ENCODE results near the gene BCO1.

The BCO1 gene

DNA sequence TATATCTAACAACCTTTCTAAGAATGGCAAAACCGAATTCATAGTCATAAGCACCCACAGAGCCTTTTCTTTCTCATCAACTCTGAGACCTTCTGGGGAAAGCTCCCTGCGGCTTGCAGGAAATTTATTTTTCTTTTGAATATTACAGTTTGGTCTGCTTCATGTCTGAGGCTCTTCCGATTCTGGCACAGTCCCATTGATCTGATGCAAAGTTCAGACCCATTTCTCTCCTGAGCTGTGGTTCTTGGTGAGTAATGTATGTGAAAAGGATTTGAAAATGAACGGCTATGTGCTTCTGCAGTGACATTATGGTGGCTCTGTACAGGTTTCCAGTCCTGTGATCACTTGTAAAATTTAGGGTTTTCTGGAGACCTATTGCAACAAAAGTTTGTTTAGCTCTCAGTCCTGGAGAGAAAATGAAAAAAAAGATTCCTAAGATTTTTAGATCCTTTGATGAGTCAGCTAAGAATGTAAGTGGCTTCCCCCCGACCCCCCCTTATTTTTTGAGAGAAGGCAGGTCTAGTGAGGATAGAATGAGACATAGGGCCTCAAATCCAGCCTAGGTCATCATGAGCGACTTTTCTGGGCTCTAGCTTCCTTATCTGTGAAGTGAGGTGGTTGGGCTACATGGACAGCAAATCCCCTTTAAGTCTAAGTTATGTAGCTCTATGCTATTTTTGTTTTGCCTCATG lies 80.9 kb downstream of the BCO1 start:
- no peak for DNase-seq

DNA sequence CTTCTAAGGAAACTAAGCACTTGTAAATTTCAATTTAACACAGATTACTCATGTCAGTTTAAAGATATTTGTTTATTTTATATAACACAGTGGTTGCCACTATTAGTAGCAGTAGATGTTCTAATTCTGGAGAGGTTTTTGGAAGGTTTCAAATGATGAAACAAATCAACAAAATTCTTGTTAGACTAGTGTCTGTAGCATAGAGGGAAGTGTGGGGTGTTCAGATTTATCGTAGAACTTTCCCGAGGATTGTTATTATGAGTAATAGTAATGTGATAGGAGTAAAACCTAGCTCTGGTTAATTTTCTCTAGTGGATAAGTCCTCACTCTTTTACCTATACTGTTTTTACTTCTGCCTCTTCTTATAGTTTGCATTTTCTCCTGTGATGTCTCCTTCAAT lies 82.5 kb downstream of the BCO1 start:
- DNase-seq: no peak

DNA sequence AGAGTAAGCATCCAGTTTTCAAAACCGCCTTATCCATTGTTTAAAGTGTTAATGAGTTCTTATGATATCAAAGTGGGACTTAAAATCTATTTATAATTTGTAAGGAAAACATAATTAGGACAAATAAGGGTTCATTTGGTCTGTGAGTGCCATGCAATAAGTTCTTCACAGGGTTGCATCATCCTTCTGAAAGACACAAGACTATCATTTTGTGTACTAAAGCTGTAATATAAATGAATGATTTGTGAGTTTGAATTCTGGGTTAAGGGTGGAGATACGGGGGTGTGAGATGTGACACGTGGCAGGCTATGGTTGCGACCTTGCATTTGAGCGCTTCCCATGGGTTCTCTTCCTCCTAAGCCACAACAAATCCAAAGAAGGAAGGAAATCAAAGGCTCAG lies 83.0 kb downstream of the BCO1 start:
- no peak for DNase-seq

DNA sequence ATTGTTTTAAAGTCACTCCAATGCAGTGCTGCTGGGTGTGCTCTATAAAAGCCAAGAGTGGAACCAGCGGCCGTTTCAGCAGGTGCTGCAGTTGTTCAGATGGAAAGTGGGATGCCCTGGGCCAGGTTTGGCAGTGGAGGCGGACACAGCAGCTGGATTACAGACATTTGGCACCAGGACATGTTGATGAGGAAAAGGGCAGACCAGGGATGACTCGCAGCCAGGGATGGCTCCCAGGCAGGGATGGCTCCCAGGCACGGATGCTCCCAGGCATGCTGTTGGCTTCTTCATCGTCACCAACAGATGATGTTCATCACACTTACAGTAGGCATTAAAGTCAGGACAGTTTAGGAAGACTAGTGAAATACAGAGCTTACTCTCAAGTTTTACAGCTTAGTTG lies 86.3 kb downstream of the BCO1 start:
- no peak for DNase-seq

DNA sequence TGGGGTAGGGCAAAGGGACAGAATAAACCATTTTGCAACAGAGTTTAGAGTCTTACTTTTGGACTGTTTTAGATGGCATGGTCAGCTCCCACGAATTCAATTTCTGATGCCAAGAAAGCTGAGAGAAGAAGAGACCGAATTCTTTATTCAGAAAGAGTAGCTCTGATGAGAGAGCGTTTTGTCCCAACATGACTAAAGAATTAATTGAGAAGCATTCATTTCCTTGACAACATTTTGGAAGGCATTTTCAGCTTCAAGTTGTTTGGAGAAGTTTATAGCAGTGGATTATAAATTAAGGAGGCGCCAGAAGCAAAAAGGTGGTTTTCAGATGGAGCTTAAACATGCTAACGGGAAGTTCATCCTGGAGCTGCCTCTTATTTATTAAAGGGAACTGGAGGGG lies 88.5 kb downstream of the BCO1 start:
- DNase-seq: no peak

DNA sequence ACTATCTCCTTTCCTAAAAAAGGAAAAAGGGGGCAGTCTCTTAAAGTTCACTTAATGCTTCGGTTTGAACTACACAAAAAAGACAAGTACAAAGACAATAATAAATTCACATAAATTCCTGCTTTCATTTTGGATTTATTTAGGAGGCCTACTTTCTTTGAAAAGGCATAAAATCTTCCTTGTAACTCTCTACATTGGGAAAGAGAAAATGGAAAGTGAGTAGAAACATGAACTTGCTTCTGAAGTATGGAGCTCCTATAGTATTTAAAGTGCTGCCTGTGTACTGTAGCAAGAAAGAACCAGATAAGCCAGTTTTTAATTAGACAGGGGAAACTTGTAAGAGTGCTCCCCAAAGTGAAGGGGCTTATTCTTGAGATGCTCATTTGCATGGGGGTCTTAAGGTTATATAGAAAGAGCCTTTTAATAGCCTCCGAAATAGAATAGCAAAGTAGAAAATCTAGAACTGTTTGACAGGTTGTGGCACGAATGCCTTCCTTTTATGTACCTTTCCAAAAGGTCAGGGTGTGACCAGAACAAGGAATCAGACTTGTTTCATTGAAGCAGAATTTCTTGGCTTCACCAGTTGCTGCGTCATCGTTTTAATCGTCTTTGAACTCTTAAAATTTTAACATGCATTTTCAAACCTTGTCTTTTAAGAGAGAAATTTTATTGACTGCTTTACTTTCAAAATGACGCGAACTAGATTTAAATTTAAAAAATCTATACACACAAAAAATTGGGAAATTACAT lies 89.1 kb downstream of the BCO1 start:
- no peak for DNase-seq

DNA sequence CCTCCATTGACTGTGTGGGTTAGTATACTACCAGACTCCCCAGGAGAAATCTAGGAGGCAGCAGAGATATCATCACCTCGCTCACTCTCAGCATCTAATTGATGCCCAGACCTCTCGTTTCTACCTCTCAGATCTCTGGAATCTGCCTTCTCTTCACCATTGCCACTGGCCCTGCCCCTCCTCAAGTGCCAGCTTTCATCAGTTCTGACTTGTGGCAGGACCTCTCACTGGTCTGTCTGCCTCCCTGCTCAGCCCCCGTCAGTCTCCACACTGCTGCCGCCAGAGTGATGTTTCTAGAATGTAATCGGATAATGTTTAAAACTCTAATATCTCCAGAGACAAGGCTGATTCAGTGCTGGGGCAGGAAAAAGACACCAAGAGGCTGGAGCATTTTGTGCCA lies 91.5 kb downstream of the BCO1 start:
- no peak for DNase-seq

DNA sequence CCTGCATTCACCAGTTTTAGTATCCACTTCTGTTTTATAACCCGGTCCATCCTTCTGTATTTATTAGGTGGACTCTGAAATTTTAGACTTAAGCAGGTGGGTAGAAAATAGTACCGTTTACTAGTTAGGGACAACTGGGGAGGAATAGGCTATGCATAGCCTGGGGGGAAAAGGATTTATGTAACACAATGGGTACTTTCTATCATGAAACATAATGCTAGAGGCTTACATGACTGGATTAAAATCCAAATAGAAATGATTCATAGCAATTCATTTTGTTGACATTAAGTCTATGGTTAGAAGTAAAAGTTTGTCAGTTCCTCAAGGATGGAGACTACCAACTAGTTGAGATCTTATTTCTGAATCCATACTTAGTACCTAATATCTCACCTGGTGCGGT lies 94.9 kb downstream of the BCO1 start:
- no peak for DNase-seq

DNA sequence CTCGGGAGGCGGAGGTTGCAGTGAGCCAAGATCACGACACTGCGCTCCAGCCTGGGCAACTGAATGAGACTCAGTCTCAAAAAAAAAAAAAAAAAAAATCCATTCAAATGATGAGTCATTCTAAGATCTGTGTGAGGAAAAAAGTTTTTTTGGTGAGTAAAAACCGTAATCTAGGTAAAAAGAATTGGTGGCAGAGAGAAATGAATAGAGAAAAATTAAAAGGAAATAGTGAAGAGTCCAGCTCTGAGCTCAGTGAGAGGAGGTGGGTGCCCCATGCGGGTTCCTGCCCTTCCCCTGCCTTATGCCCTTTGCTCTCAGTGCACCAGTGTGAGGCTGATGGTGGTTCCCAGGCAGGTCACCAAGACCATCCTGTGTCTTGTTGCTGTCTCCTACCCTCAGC lies 97.2 kb downstream of the BCO1 start:
- no peak for DNase-seq

DNA sequence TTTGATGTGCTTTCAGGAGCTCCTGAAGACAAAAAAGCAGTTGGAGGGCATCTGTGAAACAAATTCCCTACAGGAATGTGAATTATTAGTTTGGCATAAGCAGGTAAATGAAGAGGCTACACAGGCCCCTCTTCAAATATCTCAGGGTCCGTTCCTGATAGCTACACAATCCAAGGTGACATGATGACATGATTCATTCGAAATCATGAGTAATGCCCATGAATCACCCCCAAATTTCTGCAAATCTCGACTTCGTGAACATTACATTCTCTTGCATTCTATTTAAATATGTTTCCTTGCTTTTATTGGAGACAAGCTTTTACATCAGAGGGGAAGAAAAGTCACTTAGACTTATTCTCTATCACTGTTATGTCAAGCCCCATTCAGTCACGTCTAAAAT lies 98.6 kb downstream of the BCO1 start:
- no peak for DNase-seq

Data from SIG-M5 (cell line).